Measurements from ENCODE around the gene BAHD1. TPM values are rescaled to one million over a fixed set of nuclear protein-coding genes. Genes with fewer than 3 reads are reported as not detected.

Gene BAHD1
- total RNA-seq, 1 donor from 2014 or later: 7.0 TPM

GRCh38 chr15:40500568-40501330, 60.0 kb downstream of the BAHD1 start:
- ATAC-seq: peak; percentile 56

GRCh38 chr15:40501487-40501886, 60.7 kb downstream of the BAHD1 start:
- peak; percentile 91 for ATAC-seq

GRCh38 chr15:40506964-40507571, 66.3 kb downstream of the BAHD1 start:
- ATAC-seq: peak; percentile 51

- ATAC-seq: no peak
These were observed 67.5 kb downstream of the BAHD1 start for GRCh38 chr15:40508216-40508615.

- ATAC-seq: no peak
These were observed 69.4 kb downstream of the BAHD1 start for GRCh38 chr15:40510201-40510600.

GRCh38 chr15:40511093-40511471, 70.3 kb downstream of the BAHD1 start:
- ATAC-seq: peak; percentile 56

- peak; percentile 87 for ATAC-seq
These were observed 70.8 kb downstream of the BAHD1 start for GRCh38 chr15:40511472-40512133.

- ATAC-seq: no peak
These were observed 71.7 kb downstream of the BAHD1 start for GRCh38 chr15:40512440-40512839.

GRCh38 chr15:40513609-40514008, 72.9 kb downstream of the BAHD1 start:
- no peak for ATAC-seq

- no peak for ATAC-seq
These were observed 75.6 kb downstream of the BAHD1 start for GRCh38 chr15:40516322-40516721.

Other genes starting within 250 kb of the BAHD1 start
- 25.3 TPM for gene PAK6, start 201.9 kb upstream of the BAHD1 start, total RNA-seq
- not detected for gene ANKRD63, start 157.9 kb upstream of the BAHD1 start, total RNA-seq
- gene PLCB2, start 133.0 kb upstream of the BAHD1 start, total RNA-seq: 4.2 TPM
- gene INAFM2, start 117.3 kb upstream of the BAHD1 start, total RNA-seq: 7.1 TPM
- 21.3 TPM for gene CCDC9B, start 100.0 kb upstream of the BAHD1 start, total RNA-seq
- gene PHGR1, start 89.9 kb upstream of the BAHD1 start, total RNA-seq: not detected
- 0.28 TPM for gene DISP2, start 82.7 kb upstream of the BAHD1 start, total RNA-seq
- gene KNSTRN, start 58.2 kb upstream of the BAHD1 start, total RNA-seq: 13.8 TPM
- 14.7 TPM for gene IVD, start 35.2 kb upstream of the BAHD1 start, total RNA-seq
- gene CHST14, start 30.0 kb downstream of the BAHD1 start, total RNA-seq: 4.0 TPM
- 13.9 TPM for gene CCDC32, start 124.1 kb downstream of the BAHD1 start, total RNA-seq
- gene RPUSD2, start 128.3 kb downstream of the BAHD1 start, total RNA-seq: 5.3 TPM
- 8.8 TPM for gene KNL1, start 153.3 kb downstream of the BAHD1 start, total RNA-seq